ENCODE data around the gene POMC. TPM values are rescaled to one million over a fixed set of nuclear protein-coding genes. Genes with fewer than 3 reads are reported as not detected.
"Not testable (repeated sequence)": the region's sequence is repeated elsewhere in the genome, so short reads cannot be mapped to it uniquely, and the experiment has no call there.

POMC gene
- total RNA-seq, 3 donors from 2014 or later (not counting 1 experiment from before 2014, with no cell fraction given), result 4.9 to 6.6 (median 6.0) TPM

- Histone ChIP-seq H3K27me3 (ENCODE audit: control insufficient read depth, insufficient read depth, low read length) (no peaks in the 10 kb centered on the region), H3K9me3 (ENCODE audit: control insufficient read depth, insufficient read depth, low read length) (no peaks in the 10 kb centered on the region), H3K4me1 (ENCODE audit: control insufficient read depth, insufficient read depth, low read length) (peaks cover 26% of the 10 kb centered on the region), H3K27ac (ENCODE audit: low read length) (peak overlapping the region; percentile 68), H3K36me3 (ENCODE audit: control insufficient read depth, insufficient read depth, low read length) (no peaks in the 10 kb centered on the region), H3K4me3 (ENCODE audit: low read length) (no peak overlapping the region)
- 75% methylated on average over 4 of the region's 5 CpGs for WGBS (ENCODE audit: insufficient coverage)
- Mint-ChIP-seq H3K9me3 (no peaks in the 10 kb centered on the region), H3K36me3 (no peaks in the 10 kb centered on the region), H3K27me3 (ENCODE audit: low read depth in 2 of 2) (no peaks in the 10 kb centered on the region), H3K4me1 (peaks cover 0 to 8% of the 10 kb centered on the region in 2 donors), H3K27ac (peak overlapping the region; percentile 83), H3K4me3 (peak overlapping the region; percentile 73)
- TF ChIP-seq, protein P1, sequence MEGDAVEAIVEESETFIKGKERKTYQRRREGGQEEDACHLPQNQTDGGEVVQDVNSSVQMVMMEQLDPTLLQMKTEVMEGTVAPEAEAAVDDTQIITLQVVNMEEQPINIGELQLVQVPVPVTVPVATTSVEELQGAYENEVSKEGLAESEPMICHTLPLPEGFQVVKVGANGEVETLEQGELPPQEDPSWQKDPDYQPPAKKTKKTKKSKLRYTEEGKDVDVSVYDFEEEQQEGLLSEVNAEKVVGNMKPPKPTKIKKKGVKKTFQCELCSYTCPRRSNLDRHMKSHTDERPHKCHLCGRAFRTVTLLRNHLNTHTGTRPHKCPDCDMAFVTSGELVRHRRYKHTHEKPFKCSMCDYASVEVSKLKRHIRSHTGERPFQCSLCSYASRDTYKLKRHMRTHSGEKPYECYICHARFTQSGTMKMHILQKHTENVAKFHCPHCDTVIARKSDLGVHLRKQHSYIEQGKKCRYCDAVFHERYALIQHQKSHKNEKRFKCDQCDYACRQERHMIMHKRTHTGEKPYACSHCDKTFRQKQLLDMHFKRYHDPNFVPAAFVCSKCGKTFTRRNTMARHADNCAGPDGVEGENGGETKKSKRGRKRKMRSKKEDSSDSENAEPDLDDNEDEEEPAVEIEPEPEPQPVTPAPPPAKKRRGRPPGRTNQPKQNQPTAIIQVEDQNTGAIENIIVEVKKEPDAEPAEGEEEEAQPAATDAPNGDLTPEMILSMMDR (IDR thresholded peaks at IDR 0.05), result no peak
- ATAC-seq (no peak), DNase-seq (no peak)
- intact Hi-C loops (cut with micrococcal nuclease), result no loop called here
These were observed 46.9 kb upstream of the POMC start for GRCh38 chr2:25215232-25215631.

DNA sequence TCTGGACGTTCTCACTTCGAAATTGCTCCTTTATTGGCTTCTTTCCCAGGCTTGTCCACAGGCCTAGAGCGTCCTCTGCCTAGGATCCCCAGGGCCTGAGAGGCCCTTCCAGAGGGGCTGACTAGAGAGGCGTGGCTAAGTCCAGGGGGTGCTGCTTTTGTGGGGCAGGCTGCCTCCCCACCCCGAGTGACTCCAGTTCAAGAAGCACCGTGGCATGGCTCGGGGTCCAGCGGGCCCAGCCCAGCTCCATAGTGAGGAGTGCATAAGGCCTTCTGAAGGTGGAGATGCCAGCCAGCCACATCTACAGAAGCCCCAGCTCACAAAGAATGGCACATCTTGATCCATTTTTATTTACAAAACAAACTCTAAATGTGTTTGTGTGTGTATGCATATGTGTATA lies 44.8 kb upstream of the POMC start:
- H3K36me3 ChIP-seq (ENCODE audit: control insufficient read depth, insufficient read depth, low read length), result no peaks in the 10 kb centered on the region
- intact Hi-C loops (cut with micrococcal nuclease), result no loop called here
- H3K4me1 Mint-ChIP-seq, result peaks cover 11 to 20% of the 10 kb centered on the region in 2 donors
- DNase-seq, result no peak
- peaks cover 36% of the 10 kb centered on the region for H3K4me1 ChIP-seq (ENCODE audit: control insufficient read depth, insufficient read depth, low read length)
- H3K4me3 ChIP-seq (ENCODE audit: low read length), result no peak overlapping the region
- no peaks in the 10 kb centered on the region for H3K27me3 ChIP-seq (ENCODE audit: control insufficient read depth, insufficient read depth, low read length)
- ATAC-seq, result no peak
- no peaks in the 10 kb centered on the region for H3K27me3 Mint-ChIP-seq (ENCODE audit: low read depth in 2 of 2)
- no peak overlapping the region for H3K27ac Mint-ChIP-seq
- H3K4me3 Mint-ChIP-seq, result no peak overlapping the region
- no peaks in the 10 kb centered on the region for H3K36me3 Mint-ChIP-seq
- 94% methylated on average over 8 of the region's 8 CpGs for WGBS (ENCODE audit: insufficient coverage)
- no peaks in the 10 kb centered on the region for H3K9me3 ChIP-seq (ENCODE audit: control insufficient read depth, insufficient read depth, low read length)
- H3K9me3 Mint-ChIP-seq, result no peaks in the 10 kb centered on the region
- TF ChIP-seq, protein P1 (IDR thresholded peaks at IDR 0.05), result no peak
- no peak overlapping the region for H3K27ac ChIP-seq (ENCODE audit: low read length)

DNA sequence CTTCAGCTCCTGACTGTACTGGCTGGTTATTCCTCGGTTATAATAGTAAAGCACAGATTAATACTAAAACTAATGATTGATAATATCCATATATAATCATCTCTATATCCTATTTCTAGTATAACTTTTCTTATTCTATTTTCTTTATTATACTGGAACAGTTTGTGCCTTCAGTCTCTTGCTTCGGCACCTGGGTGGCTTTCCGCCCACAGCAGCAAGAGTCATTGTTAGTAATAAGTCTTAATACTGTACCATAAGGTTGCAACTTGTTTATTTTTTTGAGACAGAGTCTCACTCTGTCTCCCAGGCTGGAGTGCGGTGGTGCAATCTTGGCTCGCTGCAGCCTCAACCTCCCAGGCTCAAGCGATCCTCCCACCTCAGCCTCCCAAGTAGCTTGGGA lies 42.5 kb upstream of the POMC start:
- not testable (repeated sequence) for H3K36me3 Mint-ChIP-seq, ATAC-seq
- H3K27ac Mint-ChIP-seq, result peak overlapping the region in 1 of 2 donors; percentile 61

GRCh38 chr2:25207078-25207545 lies 38.7 kb upstream of the POMC start:
- Histone ChIP-seq H3K27ac (ENCODE audit: low read length) (no peak overlapping the region), H3K4me1 (ENCODE audit: control insufficient read depth, insufficient read depth, low read length) (peaks cover 39% of the 10 kb centered on the region), H3K4me3 (ENCODE audit: low read length) (no peak overlapping the region), H3K36me3 (ENCODE audit: control insufficient read depth, insufficient read depth, low read length) (no peaks in the 10 kb centered on the region), H3K9me3 (ENCODE audit: control insufficient read depth, insufficient read depth, low read length) (no peaks in the 10 kb centered on the region), H3K27me3 (ENCODE audit: control insufficient read depth, insufficient read depth, low read length) (no peaks in the 10 kb centered on the region)
- Mint-ChIP-seq H3K36me3 (no peaks in the 10 kb centered on the region), H3K4me1 (peaks cover 11 to 13% of the 10 kb centered on the region in 2 donors), H3K27ac (no peak overlapping the region), H3K27me3 (ENCODE audit: low read depth in 2 of 2) (no peaks in the 10 kb centered on the region), H3K9me3 (no peaks in the 10 kb centered on the region), H3K4me3 (no peak overlapping the region)
- DNase-seq (peak in 1 of 2 donors; percentile 45), ATAC-seq (no peak)
- TF ChIP-seq, protein P1 (IDR thresholded peaks at IDR 0.05), result no peak
- WGBS (ENCODE audit: insufficient coverage), result 43% methylated on average over 5 of the region's 5 CpGs
- intact Hi-C loops (cut with micrococcal nuclease), result no loop called here

More for the DNA sequence above, 42.5 kb upstream of the POMC start:
- H3K27ac ChIP-seq (ENCODE audit: low read length); intact Hi-C loops (cut with micrococcal nuclease); H3K9me3 ChIP-seq (ENCODE audit: control insufficient read depth, insufficient read depth, low read length); DNase-seq; H3K27me3 ChIP-seq (ENCODE audit: control insufficient read depth, insufficient read depth, low read length); H3K4me3 ChIP-seq (ENCODE audit: low read length); H3K9me3 Mint-ChIP-seq; H3K4me3 Mint-ChIP-seq; H3K36me3 ChIP-seq (ENCODE audit: control insufficient read depth, insufficient read depth, low read length); H3K27me3 Mint-ChIP-seq (ENCODE audit: low read depth in 2 of 2): not testable (repeated sequence)
- WGBS (ENCODE audit: insufficient coverage), result over 99% methylated on average over 5 of the region's 6 CpGs
- H3K4me1 ChIP-seq (ENCODE audit: control insufficient read depth, insufficient read depth, low read length), result peaks cover 29% of the 10 kb centered on the region
- H3K4me1 Mint-ChIP-seq, result peaks cover 11 to 20% of the 10 kb centered on the region in 2 donors
